T-helper 2 cell (primary cell): ENCODE data around the gene MEA1.
"Not testable (repeated sequence)": the region's sequence is repeated elsewhere in the genome, so short reads cannot be mapped to it uniquely, and the experiment has no call there.

ENCODE experiments used
- DNase-seq, 5 experiments: peaks; one replicate each; pipeline versions ENCODE4 v3.0.0 to v3.0.0-alpha.2; 2012 to 2022

Gene MEA1

DNA sequence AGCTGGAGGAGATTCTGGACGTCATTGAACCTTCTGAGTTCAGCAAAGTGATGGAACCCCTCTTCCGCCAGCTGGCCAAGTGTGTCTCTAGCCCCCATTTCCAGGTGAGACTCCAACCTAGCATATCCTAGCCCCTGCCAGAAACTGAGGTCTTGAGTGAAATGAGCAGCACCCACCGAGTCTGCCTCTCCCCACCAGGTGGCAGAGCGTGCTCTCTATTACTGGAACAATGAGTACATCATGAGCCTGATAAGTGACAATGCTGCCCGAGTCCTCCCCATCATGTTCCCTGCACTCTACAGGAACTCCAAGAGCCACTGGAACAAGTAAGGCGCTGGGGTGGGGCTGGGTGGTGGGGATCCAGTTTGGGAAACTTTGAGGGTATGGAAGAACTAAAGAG lies 4.6 kb downstream of the MEA1 start:
- peak in 1 of 5 experiments; percentile 50 for DNase-seq

DNA sequence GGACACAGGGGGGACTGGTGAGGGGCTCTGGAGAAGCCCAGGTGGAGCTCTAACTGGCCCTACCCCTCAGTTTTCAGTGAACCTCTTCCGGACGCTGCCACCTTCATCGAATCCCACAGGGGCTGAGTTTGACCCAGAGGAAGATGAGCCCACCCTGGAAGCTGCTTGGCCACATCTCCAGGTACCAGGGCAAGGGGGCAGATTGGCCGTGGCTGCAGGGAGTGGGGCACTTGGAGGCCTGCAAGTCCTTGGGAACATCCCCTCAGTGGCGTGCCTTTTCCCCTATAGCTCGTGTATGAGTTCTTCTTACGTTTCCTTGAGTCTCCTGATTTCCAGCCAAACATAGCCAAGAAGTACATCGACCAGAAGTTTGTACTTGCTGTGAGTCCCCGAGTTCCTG lies 6.6 kb downstream of the MEA1 start:
- no peak for DNase-seq

DNA sequence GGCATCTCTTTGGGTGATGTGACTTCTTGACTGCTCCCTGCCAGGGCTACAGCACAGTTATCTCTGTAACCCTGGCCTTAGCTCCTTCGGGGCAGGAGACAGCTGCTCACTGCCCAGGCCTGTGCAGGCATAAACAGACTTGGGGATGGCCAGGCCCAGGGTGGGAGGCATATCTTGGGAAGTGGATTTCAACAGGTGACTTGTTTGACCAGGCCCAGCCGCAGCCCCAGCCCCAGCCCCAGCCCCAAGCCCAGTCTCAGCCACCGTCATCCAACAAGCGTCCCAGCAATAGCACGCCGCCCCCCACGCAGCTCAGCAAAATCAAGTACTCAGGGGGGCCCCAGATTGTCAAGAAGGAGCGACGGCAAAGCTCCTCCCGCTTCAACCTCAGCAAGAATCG lies 7.5 kb downstream of the MEA1 start:
- DNase-seq = no peak

DNA sequence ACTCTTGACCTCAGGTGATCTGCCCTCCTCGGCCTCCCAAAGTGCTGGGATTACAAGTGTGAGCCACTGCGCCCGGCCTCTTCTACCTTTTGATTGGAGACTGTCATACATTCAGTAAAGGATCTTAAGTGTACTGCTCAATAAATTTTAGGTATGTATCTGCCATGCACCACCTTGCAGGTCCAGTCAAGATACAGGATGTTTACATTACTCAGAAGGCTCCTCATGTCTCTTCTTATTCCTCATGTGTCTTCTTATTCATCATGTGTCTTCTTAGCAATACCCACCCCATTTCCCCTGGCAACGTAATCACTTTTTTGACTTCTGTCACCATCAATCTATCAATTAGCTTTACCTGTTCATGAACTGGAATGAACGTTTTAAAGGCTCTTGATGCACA lies 7.9 kb downstream of the MEA1 start:
- no peak for DNase-seq

DNA sequence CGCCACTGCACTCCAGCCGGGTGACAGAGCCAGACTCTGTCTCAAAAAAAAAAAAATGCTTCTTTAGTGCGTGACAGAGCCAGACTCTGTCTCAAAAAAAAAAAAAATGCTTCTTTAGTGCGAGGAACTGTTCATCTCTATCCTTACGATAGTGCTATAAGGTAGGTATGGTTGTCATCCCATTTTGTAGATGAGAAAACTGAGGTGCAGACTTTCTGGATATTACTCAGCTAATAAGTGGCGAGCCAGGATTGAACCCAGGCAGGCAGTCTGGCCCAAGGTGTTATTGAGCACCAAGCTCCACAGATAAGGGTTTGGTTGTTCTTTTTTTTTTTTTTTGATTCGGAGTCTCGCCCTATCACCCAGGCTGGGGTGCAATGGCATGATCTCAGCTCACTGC lies 11.9 kb downstream of the MEA1 start:
- no peak for DNase-seq

DNA sequence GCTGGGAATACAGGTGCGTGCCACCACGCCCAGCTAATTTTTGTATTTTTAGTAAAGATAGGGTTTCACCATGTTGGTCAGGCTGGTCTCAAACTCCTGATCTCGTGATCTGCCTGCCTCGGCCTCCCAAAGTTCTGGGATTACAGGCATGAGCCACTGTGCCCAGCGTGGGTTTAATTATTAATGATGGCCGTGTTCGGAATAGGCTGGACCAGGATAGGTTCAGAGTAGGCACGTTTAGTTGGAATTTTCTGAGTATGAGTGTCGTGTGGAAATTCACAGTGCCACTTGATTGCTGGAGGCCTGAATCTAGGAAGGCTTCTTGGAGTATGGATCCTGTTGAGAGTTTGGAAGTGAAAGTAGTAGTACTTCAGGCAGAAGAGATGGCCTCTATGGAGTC lies 15.5 kb downstream of the MEA1 start:
- DNase-seq = not testable (repeated sequence)

DNA sequence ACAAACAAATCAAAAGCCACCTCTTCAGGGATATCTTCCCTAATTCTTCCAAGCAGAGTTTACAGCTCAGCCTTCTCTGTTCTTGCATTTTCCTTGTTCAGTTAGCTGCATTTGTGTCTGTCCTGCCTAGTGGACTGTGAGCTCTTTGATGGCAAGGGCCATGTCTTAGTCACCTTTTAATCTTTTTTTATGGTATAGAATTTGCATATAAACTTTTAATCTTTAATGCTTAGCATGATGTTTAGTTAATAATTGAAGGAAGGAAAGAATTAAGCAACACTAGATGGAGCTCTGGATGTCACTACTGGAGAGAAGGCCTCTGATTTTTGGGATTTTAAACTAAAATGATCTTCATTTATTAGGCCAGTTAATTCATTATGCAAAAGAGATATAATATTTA lies 17.2 kb downstream of the MEA1 start:
- DNase-seq = no peak

DNA sequence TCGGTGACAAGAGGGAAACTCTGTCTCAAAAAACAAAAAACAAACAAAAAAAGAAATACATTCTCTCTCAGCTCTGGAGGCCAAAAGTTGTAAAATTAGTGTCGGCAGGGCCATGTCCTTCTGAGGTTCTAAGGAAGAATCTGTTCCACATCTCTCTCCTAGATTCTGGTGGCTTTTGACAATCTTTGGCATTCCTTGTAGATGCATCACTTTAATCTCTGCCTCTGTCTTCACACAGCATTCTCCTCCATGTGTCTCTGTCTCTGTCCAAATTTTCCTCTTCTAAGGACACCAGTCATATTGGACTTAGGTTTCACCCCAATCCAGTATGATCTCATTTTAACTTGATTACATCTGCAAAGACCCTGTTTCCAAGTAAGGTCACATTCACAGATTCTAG lies 20.3 kb downstream of the MEA1 start:
- no peak for DNase-seq

DNA sequence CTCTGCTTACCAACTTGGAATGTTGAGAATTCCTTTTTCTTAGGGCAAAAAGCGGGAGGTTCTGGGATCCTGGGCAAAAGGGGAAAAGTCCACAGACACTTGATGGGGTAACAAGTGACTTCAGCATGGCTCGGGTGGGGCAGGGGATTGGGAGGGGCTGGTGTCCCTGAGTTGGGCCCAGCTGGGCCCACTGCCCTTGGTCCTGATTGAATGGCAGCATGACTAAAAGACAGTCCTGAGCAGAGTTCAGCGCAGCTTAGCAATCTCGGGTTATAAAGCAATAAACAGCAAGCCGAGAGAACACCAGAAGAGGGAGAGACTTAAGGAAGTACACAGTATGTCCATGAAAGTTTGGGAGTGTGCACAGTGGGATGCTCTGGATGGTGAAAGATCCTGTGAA lies 23.8 kb downstream of the MEA1 start:
- DNase-seq = no peak

DNA sequence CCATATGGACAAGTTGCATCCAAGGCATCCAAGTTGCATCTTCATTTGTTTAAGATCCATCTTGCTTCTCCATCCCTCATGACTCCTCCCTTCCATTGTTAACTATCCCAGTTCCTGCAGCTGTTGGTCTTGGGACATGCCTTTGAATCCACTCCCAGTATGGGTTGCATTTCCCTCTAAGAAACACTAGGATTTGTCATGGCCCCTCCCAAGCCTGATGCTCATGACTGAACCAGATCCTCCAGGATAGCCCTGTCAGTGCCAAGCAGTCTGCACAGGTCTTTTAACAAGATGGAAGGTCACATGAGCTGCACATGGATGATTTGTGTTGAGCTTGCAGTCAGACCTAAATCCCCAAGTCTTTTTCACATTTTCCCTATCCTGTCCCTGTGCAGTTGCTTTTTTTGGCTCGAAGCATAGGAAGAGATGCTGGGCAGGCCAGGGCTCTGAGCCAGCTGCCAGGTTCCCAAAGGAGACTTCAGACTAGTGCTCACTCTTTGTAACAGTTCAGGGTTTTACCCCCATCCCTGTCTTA lies 25.2 kb downstream of the MEA1 start:
- DNase-seq = no peak

DNA sequence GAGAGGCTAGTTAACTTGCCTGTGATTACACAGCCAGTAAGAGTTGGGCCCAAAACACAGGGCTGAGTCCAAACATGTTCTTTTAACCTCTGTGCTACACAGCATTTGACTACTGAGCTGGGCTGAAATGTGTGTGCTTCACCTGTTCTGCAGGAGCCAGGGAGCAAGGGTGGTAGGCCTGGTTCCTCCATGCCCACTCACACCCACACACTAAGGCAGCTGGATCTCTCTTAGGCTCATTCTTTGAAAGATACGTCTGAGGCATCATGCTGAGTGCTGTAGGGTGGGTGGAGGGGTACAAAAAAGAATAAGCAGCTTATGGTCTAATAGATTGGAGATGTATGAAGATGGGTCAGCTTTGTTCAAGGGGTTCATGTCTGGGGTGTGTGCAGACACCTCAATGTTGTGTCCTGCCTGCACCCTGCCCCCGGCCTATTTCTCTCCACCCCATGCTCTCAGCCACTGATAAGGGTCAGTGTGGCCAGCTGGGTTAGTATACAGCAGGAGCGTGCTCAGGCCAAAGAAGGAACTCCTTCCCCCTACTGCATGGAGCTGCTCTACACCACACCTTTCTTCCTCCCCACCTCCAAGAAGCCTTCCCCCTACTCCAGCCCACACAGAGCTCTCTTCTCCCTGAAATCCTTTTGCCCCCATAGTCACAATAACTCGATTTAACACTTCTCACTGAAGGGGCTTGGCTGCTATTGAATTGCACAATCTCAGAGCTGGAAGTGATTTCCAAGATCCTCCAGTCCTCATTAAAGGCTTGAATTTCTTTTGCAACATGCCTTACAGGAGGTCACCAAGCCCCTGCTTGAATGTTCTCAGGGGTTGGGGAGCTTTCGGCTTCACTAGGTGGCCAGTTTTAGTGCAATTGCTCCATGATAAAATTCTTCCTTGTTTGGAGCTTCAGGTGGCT lies 26.0 kb downstream of the MEA1 start:
- no peak for DNase-seq

DNA sequence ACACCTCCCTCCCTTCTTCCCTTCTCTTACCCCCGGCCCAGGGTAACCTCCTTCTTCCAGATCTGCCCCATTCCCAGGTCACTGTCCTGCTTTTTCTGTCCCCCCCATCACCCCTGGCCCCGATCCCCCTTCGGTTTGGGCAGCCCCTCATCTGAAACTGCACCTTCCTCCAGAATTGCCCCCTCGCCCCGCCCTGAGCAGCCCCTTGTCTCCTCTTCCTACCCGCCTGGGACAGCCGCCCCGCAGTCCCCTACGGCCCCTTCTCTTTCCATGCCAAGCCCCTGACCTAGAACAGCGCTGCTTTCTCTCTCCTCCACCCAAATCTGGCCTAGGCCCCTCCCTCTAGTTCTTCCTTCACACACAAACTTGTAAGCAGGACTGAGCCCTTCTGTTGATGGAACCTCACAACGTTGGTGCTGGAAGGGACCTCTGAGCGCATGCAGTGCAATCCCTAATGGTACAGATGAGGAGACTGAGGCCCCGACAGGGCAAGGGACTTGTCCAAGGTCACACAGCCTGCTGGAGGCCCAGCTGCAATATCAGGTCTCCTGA lies 28.7 kb downstream of the MEA1 start:
- DNase-seq = peak in 1 of 5 experiments; percentile 45

DNA sequence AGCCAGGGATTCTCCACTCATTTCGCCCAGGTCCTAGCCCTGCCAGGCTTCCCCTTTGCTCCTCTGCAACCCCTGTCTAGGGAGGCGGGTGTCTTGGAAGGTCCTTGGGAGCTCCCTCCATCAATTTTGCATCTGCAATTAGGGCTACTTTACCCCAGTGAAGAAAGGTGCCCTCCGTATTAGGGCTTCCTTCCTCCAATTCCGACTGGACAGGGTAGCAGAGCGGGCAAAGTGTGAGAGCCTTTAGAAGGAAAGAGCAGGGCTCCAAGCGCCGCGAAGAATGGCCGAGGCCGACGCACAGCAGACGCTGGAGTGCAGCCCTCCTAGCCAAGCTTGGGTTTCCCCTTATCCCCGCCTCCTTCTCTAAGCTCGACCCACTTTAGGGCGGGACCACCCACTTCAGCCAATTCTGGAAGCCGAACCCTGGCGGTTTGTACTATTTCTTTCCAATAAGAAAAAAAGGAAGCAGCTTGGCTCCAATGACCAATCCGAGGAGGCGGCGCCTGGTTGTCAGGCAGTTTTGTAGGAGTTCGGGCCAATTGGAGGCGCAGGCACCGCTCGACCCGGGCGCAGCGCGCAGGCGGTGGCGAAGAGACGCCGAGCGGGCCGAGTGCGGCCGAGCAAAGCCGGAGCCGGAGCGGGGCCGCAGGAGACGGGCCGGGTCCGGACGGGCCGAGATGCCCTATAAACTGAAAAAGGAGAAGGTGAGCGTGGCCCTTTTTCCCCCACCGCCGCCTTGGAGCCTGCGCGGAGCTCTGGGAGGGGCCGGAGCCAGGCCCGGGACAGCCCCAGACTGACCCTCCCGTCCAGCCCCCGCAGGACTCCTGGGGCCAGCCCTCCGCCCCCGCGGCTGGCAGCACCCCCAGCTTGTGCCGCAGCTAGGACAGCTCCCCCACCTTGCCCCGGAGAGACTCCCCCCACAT lies 29.5 kb downstream of the MEA1 start, which contains the start of gene PPP2R5D:
Gene PPP2R5D (plus strand): TSS at position 570 of the 923 bp plus-strand sequence. CDS start 108 bp downstream, at position 678.
- DNase-seq = peak; percentile 84 to 99 (median 95)

DNA sequence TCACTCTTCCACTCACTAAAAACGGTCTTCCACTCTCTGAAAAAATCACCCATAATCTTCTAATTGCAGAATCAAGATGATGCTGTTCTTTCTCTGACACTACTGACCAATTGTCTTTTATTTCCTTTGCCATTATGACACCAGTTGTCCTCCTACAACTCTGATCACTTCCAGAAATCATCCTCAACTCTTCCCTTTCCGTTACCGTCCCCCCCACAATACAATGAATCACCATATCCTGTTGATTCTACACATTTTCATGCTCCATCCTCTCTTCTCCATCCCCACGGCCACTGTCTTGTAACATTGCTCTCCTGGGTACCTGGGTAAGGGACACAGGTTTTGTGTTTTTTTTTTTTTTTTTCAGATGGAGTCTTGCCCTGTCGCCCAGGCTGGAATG lies 31.9 kb downstream of the MEA1 start:
- DNase-seq = no peak

DNA sequence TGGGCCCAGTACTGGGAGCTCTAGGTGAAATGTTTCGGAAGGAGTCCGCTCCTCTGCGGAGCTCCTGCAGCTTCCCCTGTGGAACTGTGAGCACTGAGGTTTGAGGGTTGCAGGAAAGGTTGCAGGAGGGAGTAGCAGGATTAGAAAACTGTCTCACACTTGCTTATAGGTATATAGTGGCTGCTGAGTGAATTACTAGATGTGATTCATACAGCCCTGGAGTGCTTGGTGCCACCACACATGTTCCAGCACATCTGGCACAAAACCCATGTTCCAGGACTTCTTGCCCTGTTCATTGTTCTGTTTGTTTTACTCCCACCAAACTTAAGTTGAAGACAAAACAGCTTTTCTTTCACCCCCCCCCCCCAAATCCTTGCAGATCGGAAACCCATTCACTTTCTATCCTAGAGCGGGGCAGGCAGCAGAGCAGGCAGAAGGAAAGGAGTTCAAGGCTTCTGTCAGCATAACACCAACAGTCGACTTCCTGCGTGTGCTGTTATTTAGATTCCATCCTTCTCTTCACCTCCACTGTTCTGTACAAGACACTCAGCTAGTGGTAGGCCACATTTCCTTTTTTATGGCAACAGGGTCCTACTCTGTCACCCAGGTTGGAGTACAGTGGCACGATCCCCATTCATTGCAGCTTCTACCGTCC lies 34.1 kb downstream of the MEA1 start:
- peak in 1 of 5 experiments; percentile 53 for DNase-seq

DNA sequence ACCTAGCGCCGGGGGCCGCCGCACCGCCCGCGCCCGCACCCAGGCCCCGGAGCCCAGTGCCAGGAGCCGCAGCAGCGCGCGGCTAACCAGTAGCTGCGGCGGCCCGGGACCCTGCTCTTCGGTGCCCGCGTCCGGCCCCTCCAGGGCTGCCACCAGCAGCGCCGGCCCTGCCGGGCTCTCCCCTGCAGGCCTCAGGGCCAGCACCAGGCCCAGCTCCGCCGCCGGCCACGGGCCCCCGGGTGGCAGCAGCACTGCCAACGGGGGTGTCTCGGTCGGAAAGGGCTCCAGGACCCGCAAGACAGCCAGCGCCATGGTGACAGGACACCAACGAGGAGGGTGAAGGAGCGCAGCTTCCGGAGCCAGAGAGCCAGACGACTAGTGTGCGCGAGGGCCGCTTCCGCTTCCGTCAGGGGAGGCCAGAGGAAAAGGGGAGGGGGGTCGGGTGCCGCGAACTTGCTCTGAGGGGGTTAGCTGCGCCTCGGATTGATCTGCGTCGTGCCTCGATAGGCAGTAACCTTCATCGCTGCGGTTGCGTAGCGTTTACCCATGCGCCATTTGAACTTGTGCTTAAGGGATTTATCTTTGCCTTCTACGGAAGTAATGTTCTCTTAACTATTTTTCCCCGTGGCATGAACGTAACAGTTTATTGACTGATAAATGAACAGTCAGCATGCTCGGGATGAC lies 34.8 kb downstream of the MEA1 start, which contains the start of gene PEX6:
Gene PEX6 (minus strand): TSS at position 343 of the 684 bp plus-strand sequence. CDS start 31 bp downstream, at position 312.
- peak; percentile 82 to 99 (median 89) for DNase-seq

DNA sequence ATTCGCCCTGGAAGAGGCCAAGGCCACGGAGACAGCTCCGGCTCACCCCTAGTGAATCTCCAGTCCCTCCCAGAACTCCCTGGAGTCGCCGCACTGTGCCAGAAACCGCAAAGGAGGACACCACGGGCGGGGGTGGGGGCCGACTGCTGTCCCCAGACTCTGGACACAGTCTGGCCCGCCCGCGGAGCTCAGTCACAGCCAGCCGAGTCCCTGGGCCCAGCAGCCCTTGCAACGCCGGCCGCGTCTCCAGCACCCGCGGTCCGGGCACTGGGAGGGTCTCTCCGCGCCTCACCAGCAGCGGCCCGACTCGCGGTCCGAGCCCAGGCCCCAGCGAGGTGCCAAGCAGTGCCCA lies 35.3 kb downstream of the MEA1 start:
- DNase-seq = peak in 2 of 5 experiments; percentile 11 to 16

DNA sequence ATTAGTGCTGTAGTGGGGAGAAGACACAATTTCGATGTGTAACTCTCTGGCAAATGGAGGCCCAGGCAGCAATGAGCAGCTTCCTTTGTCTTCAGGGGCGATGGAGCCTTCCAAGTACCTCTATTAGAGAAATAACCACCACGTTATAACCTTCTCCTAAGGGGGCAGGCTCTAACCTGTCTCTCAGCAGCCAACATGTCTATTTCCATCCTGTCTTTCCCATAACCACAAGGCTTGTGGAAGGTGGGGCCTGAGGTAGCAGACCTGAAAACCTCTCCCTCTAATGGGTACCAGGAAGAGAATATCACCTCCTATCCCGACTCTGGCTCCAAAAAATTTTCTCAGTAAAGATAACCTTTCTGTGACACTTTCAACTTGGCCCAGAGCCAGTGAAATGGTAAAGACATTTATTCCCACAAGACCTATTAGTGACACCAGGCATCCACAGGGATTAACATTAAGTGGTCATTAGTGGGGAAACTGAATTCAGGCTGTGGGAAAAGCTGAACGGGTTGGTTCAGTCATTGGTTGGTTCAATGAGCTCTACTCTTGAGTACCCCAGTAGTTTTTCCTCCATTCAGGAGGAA lies 38.7 kb downstream of the MEA1 start:
- no peak for DNase-seq

DNA sequence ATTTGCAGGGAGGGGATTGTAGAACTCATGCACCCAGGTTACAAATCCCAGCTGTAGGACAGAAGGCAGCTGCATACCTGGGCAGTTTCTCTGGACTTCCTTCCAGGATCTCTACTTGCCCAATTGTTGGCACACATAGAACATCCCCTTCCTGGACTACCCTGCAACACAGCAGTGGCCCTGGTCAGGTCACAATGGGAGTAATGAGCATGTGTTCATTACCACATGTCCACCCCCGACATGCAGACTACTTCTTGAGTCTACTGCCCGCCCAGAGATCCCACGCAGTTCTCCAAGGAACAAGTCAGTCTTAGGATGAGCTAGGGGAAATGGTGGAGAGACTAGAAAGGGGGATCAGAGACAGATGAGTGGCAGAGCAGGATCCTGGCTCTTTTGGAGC lies 39.8 kb downstream of the MEA1 start:
- no peak for DNase-seq

DNA sequence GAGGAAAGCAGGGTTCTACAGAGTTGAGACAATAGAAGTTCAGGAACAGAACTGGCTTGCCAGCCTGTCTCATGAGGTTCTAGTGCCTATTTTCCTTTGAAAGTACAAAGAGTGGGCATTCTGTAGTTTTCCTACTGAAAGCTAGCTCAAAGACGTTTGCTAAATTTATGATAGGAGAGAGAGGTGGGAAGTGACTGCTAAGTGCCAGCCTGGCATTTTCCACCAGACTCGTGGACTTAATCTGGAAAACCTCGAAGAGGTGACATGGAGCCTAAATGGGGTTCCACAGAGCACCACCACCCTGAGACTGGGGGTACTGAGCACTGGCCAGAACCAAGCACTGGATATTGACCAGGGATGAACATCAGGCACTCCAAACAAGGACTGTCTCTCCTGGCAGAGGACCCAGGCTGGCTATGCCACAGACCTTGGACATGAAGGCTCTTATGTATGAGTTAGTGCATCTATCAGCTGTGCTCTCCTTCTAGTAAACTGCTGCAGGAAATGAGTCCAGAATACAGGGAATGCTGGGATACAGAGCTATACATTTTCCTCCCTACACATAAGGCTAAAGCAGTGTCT lies 41.9 kb downstream of the MEA1 start:
- DNase-seq = no peak
